Raji (cell line): ENCODE measurements around the gene BRPF3.

ENCODE experiments used
- POLR2A ChIP-seq: IDR thresholded peaks from 2 replicates; pipeline ENCODE4 v1.6.1; 2011; ENCODE audit warnings: low read depth, low read length, control low read depth; ENCODE audit not compliant: insufficient read depth

BRPF3 gene

GRCh38 chr6:36243562-36244212 lies 47.1 kb downstream of the BRPF3 start:
- TF ChIP-seq POLR2A, result no peak

GRCh38 chr6:36244641-36245280 lies 48.2 kb downstream of the BRPF3 start:
- TF ChIP-seq POLR2A, result no peak

GRCh38 chr6:36245572-36246061 lies 49.1 kb downstream of the BRPF3 start:
- no peak for TF ChIP-seq POLR2A

- no peak for TF ChIP-seq POLR2A
Measured at GRCh38 chr6:36246506-36247268, 50.1 kb downstream of the BRPF3 start.

GRCh38 chr6:36247693-36248092 lies 51.1 kb downstream of the BRPF3 start:
- TF ChIP-seq POLR2A, result no peak

GRCh38 chr6:36248980-36249379 lies 52.4 kb downstream of the BRPF3 start:
- no peak for TF ChIP-seq POLR2A

GRCh38 chr6:36249536-36249935 lies 53.0 kb downstream of the BRPF3 start:
- TF ChIP-seq POLR2A, result no peak

- TF ChIP-seq POLR2A, result no peak
Measured at GRCh38 chr6:36252005-36252404, 55.5 kb downstream of the BRPF3 start.

GRCh38 chr6:36263390-36264000 lies 67.0 kb downstream of the BRPF3 start:
- TF ChIP-seq POLR2A, result no peak

GRCh38 chr6:36265744-36266143 lies 69.2 kb downstream of the BRPF3 start:
- no peak for TF ChIP-seq POLR2A

- no peak for TF ChIP-seq POLR2A
Measured at GRCh38 chr6:36266913-36267644, 70.5 kb downstream of the BRPF3 start.

- TF ChIP-seq POLR2A, result no peak
Measured at GRCh38 chr6:36267731-36268477, 71.4 kb downstream of the BRPF3 start.

GRCh38 chr6:36268478-36269275 lies 72.1 kb downstream of the BRPF3 start:
- no peak for TF ChIP-seq POLR2A
